GM19372 (cell line): ENCODE results near the gene VEGFB.
A peak's percentile ranks its signal among the peaks of the same experiment; 100 is the strongest.
"Not testable (repeated sequence)": the region's sequence is repeated elsewhere in the genome, so short reads cannot be mapped to it uniquely, and the experiment has no call there.

Source experiments
- ATAC-seq: cut with Tn5 transposase; IDR thresholded peaks from one replicate; pipeline ENCODE4 v1.9.1; 2021; ENCODE audit warnings: mild to moderate bottlenecking, low read depth, moderate library complexity; ENCODE audit not compliant: unreplicated experiment

VEGFB gene

DNA sequence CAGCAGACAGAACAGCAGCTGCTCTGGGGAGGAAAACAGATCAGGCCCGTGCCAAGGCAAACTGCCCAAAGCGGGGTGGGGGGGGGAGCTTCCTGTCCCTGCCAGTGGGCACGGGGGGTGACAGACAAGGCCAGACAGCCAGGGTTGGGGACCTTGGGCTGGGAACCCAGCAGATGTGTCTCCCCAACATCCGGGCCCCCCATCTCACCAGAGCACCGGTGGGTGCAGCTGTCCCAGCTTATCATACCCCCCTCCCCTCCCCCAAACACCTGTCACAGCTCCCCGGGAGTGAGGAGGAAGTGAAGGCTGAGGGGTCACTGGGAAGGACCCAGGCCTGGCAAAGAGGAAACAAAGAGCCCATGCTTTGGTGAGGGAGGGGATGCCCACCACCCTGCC, 11.0 kb downstream of the VEGFB start:
- ATAC-seq: no peak

DNA sequence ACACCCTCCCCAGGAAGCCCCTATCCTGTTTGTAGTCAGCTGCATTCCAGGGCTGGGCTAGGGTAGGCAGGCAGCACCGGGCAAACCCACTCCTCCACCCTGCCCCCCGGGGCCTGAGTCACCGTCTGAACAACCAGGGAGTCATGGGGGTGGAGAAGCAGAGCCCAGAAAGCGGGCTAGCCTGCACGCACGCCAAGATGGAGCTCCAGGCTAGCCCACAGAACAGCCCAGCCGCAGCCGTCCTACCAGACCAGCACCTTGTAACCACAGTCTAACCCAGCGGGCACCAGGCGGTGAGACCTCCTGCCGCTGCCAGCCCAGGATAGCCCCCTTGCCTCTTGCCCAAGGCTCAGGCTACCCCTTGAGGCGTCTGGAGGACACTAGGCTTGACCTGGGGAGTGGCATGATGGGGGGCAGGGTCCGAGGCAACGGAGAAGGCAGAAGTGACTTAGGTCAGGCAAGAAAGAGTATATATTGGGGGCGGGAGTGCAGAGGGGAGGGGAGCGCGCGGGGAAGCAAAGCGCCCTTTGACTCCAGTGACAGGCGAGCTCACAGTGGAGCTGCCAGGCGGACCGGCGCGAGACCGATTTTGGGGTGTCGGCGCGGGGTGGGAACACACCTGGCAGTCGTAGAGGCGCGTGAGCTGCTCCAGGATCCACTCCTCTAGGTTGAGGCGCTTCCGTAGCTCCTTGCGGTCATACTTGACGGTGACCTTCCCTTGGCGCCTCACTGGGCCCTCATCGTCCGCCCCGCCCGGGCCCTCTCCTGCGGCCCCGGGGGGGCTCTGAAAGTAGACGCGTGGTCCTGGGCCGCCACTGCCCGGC, 11.6 kb downstream of the VEGFB start:
- ATAC-seq: no peak

DNA sequence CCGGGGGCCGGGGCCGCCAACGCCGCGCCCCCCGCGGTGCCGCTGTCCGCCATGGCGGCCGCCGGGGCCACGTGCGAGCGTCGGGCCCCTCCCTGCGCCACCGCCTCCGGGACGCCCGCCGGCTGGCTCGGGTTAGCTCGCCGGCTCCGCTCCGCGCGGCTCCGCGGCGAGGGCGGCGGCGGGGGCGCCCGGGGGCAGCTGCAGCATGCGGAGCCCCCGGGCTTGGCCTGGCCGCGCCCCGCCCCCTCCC, 12.2 kb downstream of the VEGFB start:
- not testable (repeated sequence) for ATAC-seq

GRCh38 chr11:64246871-64247728, 12.7 kb downstream of the VEGFB start, which contains the start of gene PPP1R14B:
Gene PPP1R14B (minus strand): TSS chr11:64246943. CDS start chr11:64246673, 270 bp downstream.
- peak; percentile 39 for ATAC-seq

GRCh38 chr11:64247729-64248531, 13.5 kb downstream of the VEGFB start:
- no peak for ATAC-seq

GRCh38 chr11:64248578-64248977, 14.2 kb downstream of the VEGFB start:
- ATAC-seq: no peak

DNA sequence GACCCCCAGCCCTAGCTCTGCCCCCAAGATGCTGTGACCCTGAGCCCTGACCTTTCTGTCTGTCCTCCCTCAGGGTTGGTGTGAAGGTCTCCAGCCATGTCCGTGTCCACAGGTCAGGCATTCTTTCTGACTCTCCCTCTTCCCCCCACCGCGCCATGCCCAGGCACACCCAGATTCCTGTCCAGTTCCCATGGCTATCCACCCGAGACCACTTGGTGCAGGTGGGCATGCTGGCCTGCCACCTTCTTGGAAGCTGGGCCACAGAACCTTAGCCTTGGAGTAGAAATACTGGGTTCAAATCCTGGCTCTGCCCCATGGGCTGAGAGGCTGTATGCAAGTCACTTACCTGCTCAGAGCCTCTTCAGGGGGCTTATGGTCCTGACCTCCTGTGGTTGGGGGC, 14.7 kb downstream of the VEGFB start:
- ATAC-seq: no peak

DNA sequence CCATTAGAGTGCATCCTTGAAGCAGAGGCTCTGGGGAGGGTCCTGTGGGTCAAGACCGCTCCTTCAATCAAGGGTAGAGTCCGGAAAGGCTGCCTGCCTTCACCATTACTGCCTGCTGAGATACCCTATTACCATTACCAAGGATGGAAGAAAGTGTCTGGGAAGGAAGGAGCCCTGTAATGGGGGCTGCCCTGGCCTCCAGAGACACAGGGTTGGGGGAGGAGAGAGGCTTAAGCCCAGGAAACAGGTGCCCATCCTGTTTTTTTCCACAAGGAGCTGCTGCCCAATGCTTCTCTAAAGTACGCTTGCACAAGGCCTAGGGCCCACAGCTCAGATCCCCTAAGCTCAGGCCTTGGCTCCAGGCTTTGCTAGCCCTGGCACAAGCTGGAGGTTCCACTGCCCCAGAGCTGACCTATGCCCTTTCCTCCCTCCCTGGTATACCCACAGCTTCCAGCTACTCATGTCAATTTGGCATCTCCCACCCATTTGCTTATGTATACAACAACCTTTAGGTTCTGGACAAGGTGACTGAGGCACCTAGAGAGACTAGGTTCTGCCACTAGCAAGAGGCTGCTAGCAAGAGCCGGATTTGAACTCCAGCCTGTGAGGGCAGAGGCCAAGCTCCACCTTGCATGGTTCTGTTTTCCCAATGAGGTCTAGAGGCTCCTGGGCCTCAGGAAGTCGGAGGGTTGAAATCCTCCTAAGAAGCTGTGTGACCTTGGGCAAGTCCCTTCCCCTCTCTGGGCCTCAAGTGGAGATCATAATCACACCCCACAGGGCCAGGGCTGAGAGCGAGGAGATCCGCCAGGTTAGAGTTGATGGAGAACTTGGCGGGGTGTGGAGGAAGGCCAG, 15.4 kb downstream of the VEGFB start:
- ATAC-seq: no peak

DNA sequence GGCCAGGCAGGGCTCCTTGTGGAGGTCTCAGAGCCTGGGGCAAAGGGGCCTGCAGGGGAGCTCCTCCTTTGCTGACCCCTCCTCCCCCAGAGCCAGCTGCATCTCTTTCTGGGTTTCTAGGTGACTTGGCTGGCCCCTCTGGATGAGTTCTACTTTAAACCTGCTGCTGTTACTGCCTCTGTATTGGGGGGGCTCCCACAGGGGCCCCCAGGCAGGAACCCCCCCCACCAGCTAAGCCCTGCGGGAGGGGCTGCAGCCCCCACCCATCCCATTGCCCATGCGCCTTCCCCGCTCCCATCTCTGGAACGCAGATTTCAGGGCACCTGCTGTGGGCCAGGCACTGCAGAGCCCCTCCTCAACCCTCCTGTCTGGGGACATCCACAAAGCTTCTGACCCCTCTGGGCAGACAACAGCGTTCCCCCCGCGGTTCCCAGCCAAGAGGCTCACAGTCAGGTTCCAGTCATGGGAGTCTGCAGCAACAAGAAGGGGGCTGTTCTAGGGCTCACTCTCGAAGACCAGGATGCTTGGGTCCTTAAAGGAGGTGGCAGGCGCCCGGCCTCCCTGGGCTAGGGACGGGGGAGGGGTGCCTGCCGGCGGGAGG, 16.1 kb downstream of the VEGFB start:
- no peak for ATAC-seq

DNA sequence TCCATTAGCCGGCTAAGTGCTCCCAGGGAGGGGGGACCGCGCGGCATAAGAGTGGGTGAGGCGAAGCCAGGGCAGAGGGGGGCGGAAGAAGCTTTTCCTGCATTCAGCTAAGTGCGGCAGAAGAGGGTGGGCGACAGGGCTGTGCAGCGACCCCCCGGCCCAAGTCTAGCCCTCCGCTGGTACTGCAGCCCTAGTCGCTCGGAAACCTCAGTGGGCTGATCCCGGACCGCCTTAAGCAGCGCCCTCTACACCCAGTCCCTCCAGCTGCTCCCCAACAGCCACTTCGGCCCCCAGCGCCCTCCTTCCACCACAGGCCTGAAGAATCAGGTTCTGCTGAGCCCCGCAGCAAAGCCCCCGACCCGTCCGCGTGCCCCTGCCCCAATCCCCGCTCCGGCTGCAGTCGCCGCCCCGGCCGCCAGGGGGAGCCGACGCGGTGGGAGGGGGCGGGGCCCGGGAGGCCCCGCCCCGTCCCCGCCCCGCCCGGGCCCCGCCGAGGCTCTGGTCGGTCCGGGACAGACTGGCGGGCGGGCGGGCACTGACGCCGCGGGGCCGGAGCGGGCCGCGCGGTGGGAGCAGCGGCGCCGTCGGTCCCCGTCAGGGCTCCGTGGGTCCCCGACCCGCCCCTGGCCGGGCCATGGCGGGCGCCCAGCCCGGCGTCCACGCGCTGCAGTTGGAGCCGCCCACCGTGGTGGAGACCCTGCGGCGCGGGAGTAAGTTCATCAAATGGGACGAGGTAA, 16.8 kb downstream of the VEGFB start, which contains the start of gene PLCB3:
TSS of gene PLCB3 (plus strand) at position 515 of the 737 bp plus-strand sequence. CDS start at position 635, 120 bp downstream.
- ATAC-seq: no peak

- no peak for ATAC-seq
Measured at GRCh38 chr11:64251753-64252002, 17.3 kb downstream of the VEGFB start.

GRCh38 chr11:64252003-64252872, 17.9 kb downstream of the VEGFB start:
- ATAC-seq: no peak

DNA sequence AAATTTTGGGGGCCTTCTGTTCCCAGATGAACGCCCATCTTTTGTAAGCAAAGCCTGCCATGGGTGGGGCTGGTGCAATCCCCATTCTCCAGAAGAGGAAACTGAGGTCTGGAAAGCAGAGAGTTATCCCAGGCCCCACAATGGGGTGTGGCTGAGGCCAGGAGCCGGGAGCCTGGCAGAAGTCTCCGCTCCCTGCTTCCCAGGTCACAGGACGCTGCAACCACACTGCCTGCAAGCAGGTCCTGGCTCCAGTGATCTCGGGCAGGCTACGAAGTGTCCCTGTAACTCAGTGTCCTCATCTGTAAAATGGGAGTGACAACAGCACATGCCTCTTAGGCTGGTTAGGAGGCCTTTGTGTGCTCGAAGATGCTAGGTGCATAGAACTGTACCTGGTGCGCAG, 18.7 kb downstream of the VEGFB start:
- no peak for ATAC-seq

DNA sequence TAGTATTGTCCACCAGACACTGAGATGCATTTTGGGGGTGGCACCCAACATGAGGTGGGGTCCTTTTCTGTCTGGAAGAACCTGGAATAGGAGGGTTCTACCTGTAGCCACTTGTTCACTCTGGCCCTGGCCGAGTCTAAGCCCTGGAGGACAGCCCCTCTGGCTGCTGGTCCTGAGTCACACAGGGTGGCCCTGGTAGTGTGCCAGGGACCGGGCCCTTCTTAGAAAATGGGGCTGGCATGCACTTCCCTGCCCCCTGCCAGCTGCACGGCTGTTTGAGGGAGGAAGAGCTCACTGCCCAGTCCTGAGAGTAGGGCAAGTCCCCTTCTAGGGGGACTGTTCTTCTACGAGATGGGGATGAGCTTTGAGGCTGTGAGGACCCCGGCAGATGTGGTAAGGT, 19.1 kb downstream of the VEGFB start:
- no peak for ATAC-seq

DNA sequence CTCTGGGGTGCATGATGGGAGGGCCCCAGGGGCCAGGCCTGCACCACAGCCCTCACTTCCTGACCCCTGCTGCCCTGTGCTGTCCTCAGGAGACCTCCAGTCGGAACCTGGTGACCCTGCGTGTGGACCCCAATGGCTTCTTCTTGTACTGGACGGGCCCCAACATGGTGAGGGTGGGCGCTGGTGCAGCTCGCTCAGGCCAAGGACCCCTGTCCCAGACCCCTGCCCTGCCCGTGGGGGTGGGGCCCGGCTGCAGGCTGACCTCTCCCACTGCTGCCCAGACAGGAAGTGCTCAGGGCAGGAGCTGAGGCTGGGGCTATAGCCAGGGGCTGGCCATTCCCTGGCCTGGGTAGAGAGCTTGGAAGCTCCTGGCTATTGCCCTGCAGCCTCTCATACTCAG, 19.9 kb downstream of the VEGFB start:
- no peak for ATAC-seq

- no peak for ATAC-seq
Measured at GRCh38 chr11:64255135-64256128, 21.0 kb downstream of the VEGFB start.

DNA sequence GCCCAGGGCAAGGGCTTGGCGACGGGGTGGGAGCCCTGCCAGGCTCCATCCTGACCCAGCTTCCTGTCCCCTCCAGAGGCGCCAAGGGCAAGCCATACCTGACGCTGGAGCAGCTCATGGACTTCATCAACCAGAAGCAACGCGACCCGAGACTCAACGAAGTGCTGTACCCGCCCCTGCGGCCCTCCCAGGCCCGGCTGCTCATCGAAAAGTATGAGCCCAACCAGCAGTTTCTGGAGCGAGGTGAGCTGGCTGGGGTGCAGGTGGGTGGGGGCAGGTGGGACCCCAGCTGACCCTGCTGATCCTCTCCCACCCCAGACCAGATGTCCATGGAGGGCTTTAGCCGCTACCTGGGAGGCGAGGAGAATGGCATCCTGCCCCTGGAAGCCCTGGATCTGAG, 21.9 kb downstream of the VEGFB start:
- ATAC-seq: no peak
